Muscle layer of colon (tissue), 2 donors: ENCODE results near the gene C19orf38.

Experiments used
- H3K27ac ChIP-seq: one replicate; pipeline ENCODE4 v1.7.0; 2013; ENCODE audit warnings: low read depth, mild to moderate bottlenecking, low read length, moderate library complexity
- H3K27me3 ChIP-seq, 2 donors: one replicate each; pipeline ENCODE4 v1.7.0; 2013; ENCODE audit warnings: low read length in 2 of 2, mild to moderate bottlenecking in 2 of 2; ENCODE audit not compliant: insufficient read depth in 2 of 2, control insufficient read depth in 1 of 2
- H3K36me3 ChIP-seq: one replicate; pipeline ENCODE4 v1.7.0; 2013; ENCODE audit warnings: mild to moderate bottlenecking, low read length; ENCODE audit not compliant: insufficient read depth
- H3K4me1 ChIP-seq: one replicate; pipeline ENCODE4 v1.7.0; 2013; ENCODE audit warnings: mild to moderate bottlenecking, low read length; ENCODE audit not compliant: insufficient read depth
- H3K4me3 ChIP-seq, 2 donors: one replicate each; pipeline ENCODE4 v1.7.0; 2013; ENCODE audit warnings: low read length in 2 of 2, low read depth in 1 of 2, mild to moderate bottlenecking in 1 of 2, moderate library complexity in 1 of 2
- H3K9ac ChIP-seq: one replicate; pipeline ENCODE4 v1.7.0; 2013; ENCODE audit warnings: low read length
- H3K9me3 ChIP-seq: one replicate; pipeline ENCODE4 v1.7.0; 2013; ENCODE audit warnings: mild to moderate bottlenecking, low read length
- donor health status: abdominal sarcoma.
- donor health status: Adenocarcinoma of cecum.

Gene C19orf38

GRCh38 chr19:10848230-10848856 lies at the start of gene C19orf38:
TSS of gene C19orf38 (plus strand) at chr19:10848415. CDS start at chr19:10848509, 94 bp downstream.
- H3K27me3 ChIP-seq, result no peaks in the 10 kb centered on the region
- H3K27ac ChIP-seq, result no peak within 1 kb of the TSS
- H3K4me1 ChIP-seq, result no peaks in the 10 kb centered on the region
- H3K4me3 ChIP-seq, result no peak within 1 kb of the TSS
- no peaks in the 10 kb centered on the region for H3K36me3 ChIP-seq
- H3K9ac ChIP-seq, result no peak within 1 kb of the TSS
- no peaks in the 10 kb centered on the region for H3K9me3 ChIP-seq

DNA sequence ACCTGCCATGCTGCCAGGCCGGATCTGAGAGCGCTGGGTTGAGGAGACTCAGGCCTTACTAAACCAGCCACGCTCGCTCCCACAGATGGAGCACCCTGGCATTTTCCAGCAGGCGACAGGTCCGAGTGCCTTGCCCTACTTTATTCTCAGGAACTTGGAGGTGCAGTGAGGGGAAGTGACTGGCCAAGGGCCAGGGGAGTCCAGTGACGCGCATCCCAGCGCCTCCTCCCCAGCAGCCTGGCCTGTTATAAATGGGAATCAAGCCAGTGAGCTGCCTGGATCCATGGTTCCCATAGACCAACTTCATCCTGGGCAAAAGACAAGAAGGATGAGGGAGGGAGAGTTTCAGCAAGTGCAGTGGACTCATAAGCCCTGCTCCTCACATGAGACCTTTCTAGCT lies 47.7 kb upstream of the C19orf38 start:
- Histone ChIP-seq H3K36me3 (peaks cover 57% of the 10 kb centered on the region), H3K27ac (no peak overlapping the region), H3K9me3 (no peaks in the 10 kb centered on the region), H3K4me1 (no peaks in the 10 kb centered on the region), H3K4me3 (no peak overlapping the region), H3K27me3 (no peaks in the 10 kb centered on the region), H3K9ac (no peak overlapping the region)

DNA sequence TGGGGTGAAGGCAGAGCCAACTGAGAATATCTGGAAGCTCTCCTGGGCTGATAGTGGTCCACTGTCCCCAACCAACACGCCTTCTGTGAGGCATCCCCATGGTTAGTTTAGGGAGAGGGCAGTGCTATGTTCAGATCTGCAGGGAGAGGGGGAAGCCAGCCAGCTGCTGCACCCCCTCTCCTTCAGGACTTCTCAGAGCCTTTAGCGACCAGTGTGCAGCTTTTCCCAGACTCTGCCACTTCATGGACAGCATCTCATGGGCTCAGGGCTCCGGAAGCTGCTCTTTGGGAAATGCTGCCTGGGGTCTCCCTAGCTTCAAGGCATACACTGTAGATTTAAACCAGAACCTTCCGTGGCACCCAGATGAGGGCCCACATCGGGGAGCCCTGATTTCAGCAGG lies 45.7 kb upstream of the C19orf38 start:
- H3K4me1 ChIP-seq, result no peaks in the 10 kb centered on the region
- H3K4me3 ChIP-seq, result no peak overlapping the region
- no peaks in the 10 kb centered on the region for H3K27me3 ChIP-seq
- no peaks in the 10 kb centered on the region for H3K9me3 ChIP-seq
- no peak overlapping the region for H3K27ac ChIP-seq
- no peak overlapping the region for H3K9ac ChIP-seq
- H3K36me3 ChIP-seq, result peaks cover 49% of the 10 kb centered on the region

- Histone ChIP-seq H3K4me1 (no peaks in the 10 kb centered on the region), H3K36me3 (peaks cover 46% of the 10 kb centered on the region), H3K9me3 (no peaks in the 10 kb centered on the region), H3K4me3 (no peak overlapping the region), H3K27ac (no peak overlapping the region), H3K9ac (no peak overlapping the region), H3K27me3 (no peaks in the 10 kb centered on the region)
These were observed 45.0 kb upstream of the C19orf38 start for GRCh38 chr19:10803252-10803651.

DNA sequence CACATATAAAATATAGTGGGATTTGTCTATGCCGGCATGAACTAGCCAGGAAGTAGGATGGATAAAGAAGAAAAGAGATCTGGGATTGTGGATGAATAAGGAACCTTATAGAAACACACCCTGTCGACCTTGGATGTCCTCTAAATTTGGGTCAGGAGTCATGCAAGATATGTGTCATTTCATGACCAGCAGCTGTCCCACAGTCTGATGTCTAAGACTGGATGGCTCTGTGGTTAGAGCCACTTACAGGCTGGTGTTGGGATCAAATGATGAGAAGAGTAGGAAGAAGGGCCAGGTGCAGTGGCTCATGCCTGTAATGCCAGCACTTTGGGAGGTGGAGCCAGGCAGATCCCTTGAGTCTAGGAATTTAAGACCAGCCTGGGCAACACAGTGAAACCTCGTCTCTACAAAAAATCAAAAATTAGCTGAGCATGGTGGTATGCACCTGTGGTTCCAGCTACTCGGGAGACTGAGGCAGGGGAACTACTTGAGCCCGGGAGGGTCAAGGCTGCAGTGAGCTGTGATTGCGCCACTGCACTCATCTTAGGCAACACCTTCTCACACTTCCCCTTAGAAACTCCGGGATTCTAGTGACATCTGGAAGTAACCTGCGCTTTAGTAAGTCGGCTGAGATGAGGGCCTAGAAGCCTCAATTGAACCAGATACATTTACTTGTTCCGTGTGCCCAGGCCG lies 43.0 kb upstream of the C19orf38 start:
- no peak overlapping the region for H3K27ac ChIP-seq
- H3K4me1 ChIP-seq, result no peaks in the 10 kb centered on the region
- no peaks in the 10 kb centered on the region for H3K9me3 ChIP-seq

DNA sequence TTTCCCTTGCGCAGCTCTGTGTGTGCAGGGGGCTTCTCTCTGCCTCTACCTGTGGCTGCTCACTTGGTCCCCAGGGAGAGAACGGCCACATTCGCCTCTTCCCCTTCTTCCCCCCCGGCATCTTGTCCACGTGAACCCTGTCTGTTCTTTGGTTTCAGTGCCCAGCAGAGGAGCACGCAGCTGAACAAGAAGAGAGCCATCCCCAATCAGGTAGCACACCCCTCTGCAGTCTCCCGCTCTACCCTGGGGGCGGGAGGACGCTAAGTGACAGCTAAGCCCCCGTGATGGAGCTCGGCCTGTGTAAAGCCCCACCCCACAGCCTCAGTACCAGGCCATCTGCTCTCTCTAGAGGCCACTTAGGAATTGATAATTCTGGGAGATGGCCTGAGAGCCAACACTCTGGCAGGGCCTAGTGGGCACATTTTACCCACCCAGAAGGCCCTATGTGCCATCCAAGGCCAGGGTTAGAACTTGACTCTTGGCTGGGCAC lies 42.4 kb upstream of the C19orf38 start:
- H3K9me3 ChIP-seq, result no peaks in the 10 kb centered on the region
- H3K27ac ChIP-seq, result no peak overlapping the region
- H3K36me3 ChIP-seq, result peaks cover 60% of the 10 kb centered on the region
- H3K9ac ChIP-seq, result no peak overlapping the region
- H3K4me3 ChIP-seq, result no peak overlapping the region
- no peaks in the 10 kb centered on the region for H3K4me1 ChIP-seq
- no peaks in the 10 kb centered on the region for H3K27me3 ChIP-seq

More for the DNA sequence above, 43.0 kb upstream of the C19orf38 start:
- Histone ChIP-seq H3K27me3 (no peaks in the 10 kb centered on the region), H3K4me3 (no peak overlapping the region), H3K9ac (no peak overlapping the region), H3K36me3 (peaks cover 54% of the 10 kb centered on the region)

GRCh38 chr19:10808937-10809649 lies 39.1 kb upstream of the C19orf38 start:
- no peak overlapping the region for H3K27ac ChIP-seq
- H3K9me3 ChIP-seq, result no peaks in the 10 kb centered on the region
- H3K4me3 ChIP-seq, result no peak overlapping the region
- no peaks in the 10 kb centered on the region for H3K27me3 ChIP-seq
- no peak overlapping the region for H3K9ac ChIP-seq
- H3K36me3 ChIP-seq, result peaks cover 60% of the 10 kb centered on the region
- H3K4me1 ChIP-seq, result no peaks in the 10 kb centered on the region

DNA sequence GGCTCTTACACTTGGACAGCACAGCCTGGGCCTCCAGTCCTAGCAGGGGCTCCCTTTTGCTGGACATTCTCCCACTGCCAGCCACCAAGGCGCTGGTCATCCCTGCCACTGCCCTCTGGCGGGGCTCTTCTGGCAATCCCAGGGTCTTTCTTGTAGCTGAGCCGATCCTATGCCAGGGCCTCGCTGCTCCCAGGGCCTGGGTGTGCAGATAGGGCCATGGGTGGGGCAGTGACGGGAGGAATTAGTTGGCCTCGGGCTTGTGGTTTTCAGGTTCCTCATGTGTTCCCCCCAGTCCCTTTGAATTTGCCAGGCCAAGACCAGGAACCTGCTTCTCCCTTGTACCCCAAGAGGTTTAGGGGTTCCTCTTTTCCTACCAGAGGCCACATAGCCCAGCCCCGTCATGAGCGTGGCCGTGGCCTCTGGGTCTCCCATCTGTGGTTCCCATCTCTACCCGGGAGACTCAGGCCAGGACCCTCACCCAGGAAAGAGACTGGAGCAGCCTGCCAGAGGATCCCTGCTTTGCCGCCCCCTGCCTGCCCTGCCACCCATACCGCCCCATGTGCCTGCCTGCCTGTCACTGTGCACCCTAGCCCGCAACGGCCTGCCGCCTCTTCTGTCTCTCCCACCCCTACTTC lies 38.4 kb upstream of the C19orf38 start:
- no peak overlapping the region for H3K9ac ChIP-seq
- H3K4me1 ChIP-seq, result no peaks in the 10 kb centered on the region
- no peak overlapping the region for H3K4me3 ChIP-seq
- H3K36me3 ChIP-seq, result peaks cover 60% of the 10 kb centered on the region
- no peaks in the 10 kb centered on the region for H3K27me3 ChIP-seq
- H3K9me3 ChIP-seq, result no peaks in the 10 kb centered on the region
- no peak overlapping the region for H3K27ac ChIP-seq

- H3K36me3 ChIP-seq, result peaks cover 52% of the 10 kb centered on the region
- no peaks in the 10 kb centered on the region for H3K9me3 ChIP-seq
- H3K4me1 ChIP-seq, result no peaks in the 10 kb centered on the region
- H3K4me3 ChIP-seq, result no peak overlapping the region
- H3K27me3 ChIP-seq, result no peaks in the 10 kb centered on the region
- no peak overlapping the region for H3K27ac ChIP-seq
- no peak overlapping the region for H3K9ac ChIP-seq
These were observed 36.7 kb upstream of the C19orf38 start for GRCh38 chr19:10811391-10812111.

DNA sequence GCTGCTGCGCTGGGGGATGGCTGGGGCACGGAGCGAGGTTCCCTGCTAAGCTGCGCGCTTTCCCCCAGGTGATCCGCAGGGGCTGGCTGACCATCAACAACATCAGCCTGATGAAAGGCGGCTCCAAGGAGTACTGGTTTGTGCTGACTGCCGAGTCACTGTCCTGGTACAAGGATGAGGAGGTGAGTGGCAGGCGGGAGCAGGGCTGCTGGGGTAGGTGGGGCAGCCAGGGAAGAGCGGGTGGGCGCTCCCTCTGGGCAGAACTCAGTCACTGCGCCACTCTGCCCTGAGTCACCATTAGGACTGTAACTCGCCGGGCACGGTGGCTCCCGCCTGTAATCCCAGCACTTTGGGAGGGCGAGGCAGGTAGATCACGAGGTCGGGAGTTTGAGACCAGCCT lies 36.0 kb upstream of the C19orf38 start:
- Histone ChIP-seq H3K4me1 (no peaks in the 10 kb centered on the region), H3K27ac (no peak overlapping the region), H3K36me3 (peaks cover 52% of the 10 kb centered on the region)

More for the DNA sequence above, 36.0 kb upstream of the C19orf38 start:
- Histone ChIP-seq H3K4me3 (no peak overlapping the region), H3K9me3 (no peaks in the 10 kb centered on the region), H3K27me3 (no peaks in the 10 kb centered on the region), H3K9ac (no peak overlapping the region)
